Measurements from ENCODE around the gene MEF2C.

MEF2C gene

GRCh38 chr5:88826646-88827585, 56.1 kb downstream of the MEF2C start:
- DNase-seq = peak; percentile 77

- no peak for DNase-seq
These were observed 57.2 kb downstream of the MEF2C start for GRCh38 chr5:88825584-88826315.

- DNase-seq = no peak
These were observed 57.9 kb downstream of the MEF2C start for GRCh38 chr5:88824892-88825583.

GRCh38 chr5:88824141-88824540, 58.8 kb downstream of the MEF2C start:
- no peak for DNase-seq

GRCh38 chr5:88823201-88823600, 59.8 kb downstream of the MEF2C start:
- DNase-seq = no peak

GRCh38 chr5:88821161-88821560, 61.8 kb downstream of the MEF2C start:
- DNase-seq = no peak

GRCh38 chr5:88820581-88820980, 62.4 kb downstream of the MEF2C start:
- no peak for DNase-seq

- DNase-seq = no peak
These were observed 63.5 kb downstream of the MEF2C start for GRCh38 chr5:88819301-88819999.

- no peak for DNase-seq
These were observed 64.7 kb downstream of the MEF2C start for GRCh38 chr5:88818296-88818695.

GRCh38 chr5:88816195-88816594, 66.8 kb downstream of the MEF2C start:
- no peak for DNase-seq

GRCh38 chr5:88815050-88815789, 67.8 kb downstream of the MEF2C start:
- DNase-seq = no peak

- DNase-seq = peak; percentile 82
These were observed 69.0 kb downstream of the MEF2C start for GRCh38 chr5:88813805-88814575.

- DNase-seq = no peak
These were observed 69.7 kb downstream of the MEF2C start for GRCh38 chr5:88813244-88813643.

- no peak for DNase-seq
These were observed 74.8 kb downstream of the MEF2C start for GRCh38 chr5:88808153-88808552.

- DNase-seq = no peak
These were observed 75.7 kb downstream of the MEF2C start for GRCh38 chr5:88807327-88807726.

GRCh38 chr5:88806338-88806737, 76.6 kb downstream of the MEF2C start:
- no peak for DNase-seq

- DNase-seq = no peak
These were observed 77.7 kb downstream of the MEF2C start for GRCh38 chr5:88805151-88805784.

GRCh38 chr5:88804444-88804843, 78.5 kb downstream of the MEF2C start:
- DNase-seq = no peak

- no peak for DNase-seq
These were observed 79.7 kb downstream of the MEF2C start for GRCh38 chr5:88803309-88803708.

- no peak for DNase-seq
These were observed 82.9 kb downstream of the MEF2C start for GRCh38 chr5:88799938-88800535.

All from islet precursor cell (in vitro differentiated cells).